K562 (cell line): ENCODE measurements around the gene ENTREP1.

Experiments
- CCNT2 ChIP-seq: IDR thresholded peaks from 2 replicates; pipeline ENCODE4 v1.6.1; 2011; ENCODE audit warnings: borderline replicate concordance, low read depth, mild to moderate bottlenecking, moderate library complexity, mixed read lengths, low read length; ENCODE audit not compliant: insufficient read length; ENCODE audit errors: extremely low read depth
- CTCF ChIP-seq, 3 experiments: IDR thresholded peaks in 2 of 3; conservative IDR thresholded peaks in 1 of 3; 2 replicates each; pipeline ENCODE4 v1.5.1; 2011 to 2012; ENCODE audit warnings: low read length in 3 of 3, mild to moderate bottlenecking in 3 of 3, control low read depth in 2 of 3, improper control_type of control experiment in 1 of 3, inconsistent platforms in 1 of 3, low read depth in 1 of 3, mixed read lengths in 1 of 3, moderate library complexity in 1 of 3; ENCODE audit not compliant: insufficient read depth in 2 of 3
- ELF1 ChIP-seq: fragments of 200-800 bp; sonication (Bioruptor generic); IDR thresholded peaks from 2 replicates; pipeline ENCODE4 v1.6.1; 2016; ENCODE audit warnings: missing genetic modification characterization, missing compliant biosample characterization
- EZH2 ChIP-seq: IDR thresholded peaks from 2 replicates; pipeline ENCODE4 v1.6.1; 2012; ENCODE audit warnings: low read depth, mild to moderate bottlenecking, inconsistent platforms, low read length, borderline replicate concordance
- FOXK2 ChIP-seq, 2 experiments: fragments of 450-650 bp; IDR thresholded peaks in 1 of 2; conservative IDR thresholded peaks in 1 of 2; 2 replicates each; pipeline ENCODE4 v1.6.1; 2016; ENCODE audit warnings: low read depth in 2 of 2, mild to moderate bottlenecking in 1 of 2
- GATA2 ChIP-seq: sonication (generic); formaldehyde crosslinking; IDR thresholded peaks from 2 replicates; pipeline ENCODE4 v1.4.0; 2020; ENCODE audit warnings: mild to moderate bottlenecking, missing genetic modification reagents
- HDAC1 ChIP-seq, 2 experiments: fragments of 450-650 bp; IDR thresholded peaks; 2 replicates each; pipeline ENCODE4 v1.6.1; 2016 to 2017; ENCODE audit warnings: inconsistent platforms in 1 of 2, mild to moderate bottlenecking in 1 of 2, moderate library complexity in 1 of 2
- NCOR1 ChIP-seq: fragments of 450-650 bp; IDR thresholded peaks from 2 replicates; pipeline ENCODE4 v1.6.1; 2016; ENCODE audit warnings: mild to moderate bottlenecking, moderate library complexity
- RAD21 ChIP-seq, 2 experiments: fragments of 250-450 bp in 1 of 2; fragments of 450-650 bp in 1 of 2; sonication (Bioruptor Pico) in 1 of 2; formaldehyde crosslinking in 1 of 2; IDR thresholded peaks in 1 of 2; conservative IDR thresholded peaks in 1 of 2; 2 replicates each; pipeline versions ENCODE4 v1.4.0 to v1.8.0; 2020 to 2022; ENCODE audit warnings: mild to moderate bottlenecking in 2 of 2, moderate library complexity in 1 of 2
- SREBF1 ChIP-seq: fragments of 150-350 bp; IDR thresholded peaks from 2 replicates; pipeline ENCODE4 v1.6.1; 2014; ENCODE audit warnings: antibody characterized with exemption, low read depth, low read length, borderline replicate concordance
- ZNF3 ChIP-seq: fragments of 250-450 bp; sonication (Bioruptor Pico); IDR thresholded peaks from 2 replicates; pipeline ENCODE4 v1.5.0; 2021; ENCODE audit warnings: mild to moderate bottlenecking, moderate library complexity
- ZNF76 ChIP-seq: fragments of 250-450 bp; sonication (Bioruptor Pico); IDR thresholded peaks from 2 replicates; pipeline ENCODE4 v1.4.0; 2020; ENCODE audit warnings: mild to moderate bottlenecking, moderate library complexity, borderline replicate concordance
- TF ChIP-seq, protein P1 (sequence below), 2 experiments: fragments of 450-650 bp; IDR thresholded peaks; 2 replicates each; pipeline ENCODE4 v1.6.1; 2016
- TF ChIP-seq, protein P2 (sequence below): sonication (generic); formaldehyde crosslinking; IDR thresholded peaks from 2 replicates; pipeline ENCODE4 v1.5.0; 2020; ENCODE audit warnings: missing genetic modification reagents

DNA sequence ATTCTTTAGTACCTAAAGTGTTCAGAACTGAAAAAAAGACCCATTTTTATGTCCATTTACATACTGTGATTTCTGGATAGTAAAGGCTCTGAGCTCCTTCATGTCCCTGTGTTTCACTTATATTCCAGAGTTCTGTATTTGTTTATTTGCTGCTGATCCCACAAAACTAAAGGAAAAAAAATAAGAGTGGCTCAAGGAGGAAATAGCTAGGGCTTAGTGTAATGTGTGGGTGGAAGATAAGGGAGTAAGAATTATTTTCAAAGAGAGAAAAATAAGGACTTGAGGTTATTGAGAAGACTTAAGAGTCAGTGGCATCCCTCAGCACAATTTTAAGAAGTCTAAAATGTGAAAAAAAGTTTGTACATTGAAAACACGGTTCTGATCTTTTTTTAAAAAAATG, 46.0 kb downstream of the ENTREP1 start:
- no peak for TF ChIP-seq CTCF (IDR thresholded peaks at IDR 0.05 in 2 of 3, conservative IDR thresholded peaks at IDR 0.05 in 1 of 3; ENCODE audit: insufficient read depth in 2 of 3, low read depth in 1 of 3, low read length in 3 of 3)
- no peak for TF ChIP-seq GATA2 (CRISPR knock-in tag)
- TF ChIP-seq RAD21 (CRISPR knock-in tag; conservative IDR thresholded peaks at IDR 0.05 in 1 of 2, IDR thresholded peaks at IDR 0.05 in 1 of 2): no peak
- TF ChIP-seq, protein P1, sequence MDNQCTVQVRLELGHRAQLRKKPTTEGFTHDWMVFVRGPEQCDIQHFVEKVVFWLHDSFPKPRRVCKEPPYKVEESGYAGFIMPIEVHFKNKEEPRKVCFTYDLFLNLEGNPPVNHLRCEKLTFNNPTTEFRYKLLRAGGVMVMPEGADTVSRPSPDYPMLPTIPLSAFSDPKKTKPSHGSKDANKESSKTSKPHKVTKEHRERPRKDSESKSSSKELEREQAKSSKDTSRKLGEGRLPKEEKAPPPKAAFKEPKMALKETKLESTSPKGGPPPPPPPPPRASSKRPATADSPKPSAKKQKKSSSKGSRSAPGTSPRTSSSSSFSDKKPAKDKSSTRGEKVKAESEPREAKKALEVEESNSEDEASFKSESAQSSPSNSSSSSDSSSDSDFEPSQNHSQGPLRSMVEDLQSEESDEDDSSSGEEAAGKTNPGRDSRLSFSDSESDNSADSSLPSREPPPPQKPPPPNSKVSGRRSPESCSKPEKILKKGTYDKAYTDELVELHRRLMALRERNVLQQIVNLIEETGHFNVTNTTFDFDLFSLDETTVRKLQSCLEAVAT (IDR thresholded peaks at IDR 0.05): no peak
- TF ChIP-seq ELF1 (tag): no peak
- TF ChIP-seq EZH2: no peak
- TF ChIP-seq CCNT2: no peak
- TF ChIP-seq SREBF1: no peak
- TF ChIP-seq, protein P2, sequence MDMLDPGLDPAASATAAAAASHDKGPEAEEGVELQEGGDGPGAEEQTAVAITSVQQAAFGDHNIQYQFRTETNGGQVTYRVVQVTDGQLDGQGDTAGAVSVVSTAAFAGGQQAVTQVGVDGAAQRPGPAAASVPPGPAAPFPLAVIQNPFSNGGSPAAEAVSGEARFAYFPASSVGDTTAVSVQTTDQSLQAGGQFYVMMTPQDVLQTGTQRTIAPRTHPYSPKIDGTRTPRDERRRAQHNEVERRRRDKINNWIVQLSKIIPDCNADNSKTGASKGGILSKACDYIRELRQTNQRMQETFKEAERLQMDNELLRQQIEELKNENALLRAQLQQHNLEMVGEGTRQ: no peak
- no peak for TF ChIP-seq NCOR1
- no peak for TF ChIP-seq FOXK2 (conservative IDR thresholded peaks at IDR 0.05 in 1 of 2, IDR thresholded peaks at IDR 0.05 in 1 of 2; ENCODE audit: low read depth in 2 of 2)
- TF ChIP-seq HDAC1 (IDR thresholded peaks at IDR 0.05): no peak
- TF ChIP-seq ZNF76: no peak
- no peak for TF ChIP-seq ZNF3
